SH-SY5Y (cell line): ENCODE results near the gene KCNK18.

Experiments
- GATA2 ChIP-seq: IDR thresholded peaks from 2 replicates; pipeline ENCODE4 v1.6.1; 2011; ENCODE audit warnings: mild to moderate bottlenecking, low read depth, low read length
- GATA3 ChIP-seq: IDR thresholded peaks from 2 replicates; pipeline ENCODE4 v1.6.1; 2011; ENCODE audit warnings: low read depth, mild to moderate bottlenecking, low read length, moderate library complexity

GRCh38 chr10:117218654-117219053 lies 21.4 kb downstream of the KCNK18 start:
- no peak for TF ChIP-seq GATA2
- no peak for TF ChIP-seq GATA3
